ENCODE data around the gene DAGLA. TPM values are rescaled to one million over a fixed set of nuclear protein-coding genes. Genes with fewer than 3 reads are reported as not detected.

The DAGLA gene
- total RNA-seq, 1 experiment from 2014 or later, result 3.1 TPM

GRCh38 chr11:61720597-61720996 is 40.4 kb downstream of the DAGLA start:
- no peaks in the 10 kb centered on the region for H3K36me3 Mint-ChIP-seq
- H3K4me1 Mint-ChIP-seq, result peaks cover 36% of the 10 kb centered on the region
- TF ChIP-seq ZNF512 (CRISPR knock-in tag; IDR thresholded peaks at IDR 0.05; ENCODE audit: borderline replicate concordance) (no peak), EMX1 (CRISPR knock-in tag; IDR thresholded peaks at IDR 0.05) (no peak), ESRRA (CRISPR knock-in tag; IDR thresholded peaks at IDR 0.05; ENCODE audit: borderline replicate concordance) (no peak), TEAD1 (CRISPR knock-in tag; IDR thresholded peaks at IDR 0.05) (no peak), FOXP1 (CRISPR knock-in tag; IDR thresholded peaks at IDR 0.05; ENCODE audit: borderline replicate concordance) (no peak), ZNF416 (CRISPR knock-in tag; IDR thresholded peaks at IDR 0.05) (no peak), GTF2I (CRISPR knock-in tag; conservative IDR thresholded peaks at IDR 0.05) (no peak)
- CTCF ChIA-PET, result interaction anchor here (1.6 to 4.9 kb wide), 2 partner anchors 13 to 27 kb away, joined by 8 to 31 read pairs; no protein-coding TSS in a partner anchor
- H3K27me3 Mint-ChIP-seq (ENCODE audit: low read depth), result no peaks in the 10 kb centered on the region
- H3K9me3 Mint-ChIP-seq, result no peaks in the 10 kb centered on the region
- H3K4me3 Mint-ChIP-seq, result no peak overlapping the region
- no peak overlapping the region for H3K27ac Mint-ChIP-seq
- POLR2A ChIA-PET, result no interaction called here
- no peak for DNase-seq (ENCODE audit: low spot score)
- ATAC-seq, result no peak

GRCh38 chr11:61724437-61724836 is 44.2 kb downstream of the DAGLA start:
- POLR2A ChIA-PET, result no interaction called here
- no peak for TF ChIP-seq PRDM15 (CRISPR knock-in tag; IDR thresholded peaks at IDR 0.05)
- TF ChIP-seq ZNF219 (CRISPR knock-in tag; IDR thresholded peaks at IDR 0.05; ENCODE audit: borderline replicate concordance), result no peak
- no peak for TF ChIP-seq E2F5 (CRISPR knock-in tag; IDR thresholded peaks at IDR 0.05)
- TF ChIP-seq NR3C1 (CRISPR knock-in tag; conservative IDR thresholded peaks at IDR 0.05; ENCODE audit: low read depth), result no peak
- no peak for TF ChIP-seq MLX (CRISPR knock-in tag; IDR thresholded peaks at IDR 0.05)
- no peak for TF ChIP-seq SMAD4 (CRISPR knock-in tag; IDR thresholded peaks at IDR 0.05)
- TF ChIP-seq IRF1 (CRISPR knock-in tag; IDR thresholded peaks at IDR 0.05), result no peak
- TF ChIP-seq ZSCAN18 (CRISPR knock-in tag; IDR thresholded peaks at IDR 0.05), result no peak
- no peak for TF ChIP-seq ZNF416 (CRISPR knock-in tag; IDR thresholded peaks at IDR 0.05)
- TF ChIP-seq GTF2I (CRISPR knock-in tag; conservative IDR thresholded peaks at IDR 0.05), result no peak
- no peaks in the 10 kb centered on the region for H3K36me3 Mint-ChIP-seq
- H3K9me3 Mint-ChIP-seq, result no peaks in the 10 kb centered on the region
- ATAC-seq (no peak), DNase-seq (ENCODE audit: low spot score) (no peak)
- no peaks in the 10 kb centered on the region for H3K27me3 Mint-ChIP-seq (ENCODE audit: low read depth)
- CTCF ChIA-PET, result interaction anchor here (1.2 to 2.1 kb wide), 2 partner anchors 9 to 23 kb away, joined by 6 to 11 read pairs; no protein-coding TSS in a partner anchor
- H3K4me3 Mint-ChIP-seq, result no peak overlapping the region
- H3K27ac Mint-ChIP-seq, result no peak overlapping the region
- peaks cover under 1% of the 10 kb centered on the region for H3K4me1 Mint-ChIP-seq

All from WTC11 (cell line).